ENCODE results near the gene CMTM7. TPM values are rescaled to one million over a fixed set of nuclear protein-coding genes. Genes with fewer than 3 reads are reported as not detected.

The CMTM7 gene
- total and polyA plus RNA-seq, 9 of the 15 experiments (the other 6 are each of a cell fraction or from before 2014, with no cell fraction given): 0.03 to 1.6 (median 0.42) TPM; not detected in 4

DNA sequence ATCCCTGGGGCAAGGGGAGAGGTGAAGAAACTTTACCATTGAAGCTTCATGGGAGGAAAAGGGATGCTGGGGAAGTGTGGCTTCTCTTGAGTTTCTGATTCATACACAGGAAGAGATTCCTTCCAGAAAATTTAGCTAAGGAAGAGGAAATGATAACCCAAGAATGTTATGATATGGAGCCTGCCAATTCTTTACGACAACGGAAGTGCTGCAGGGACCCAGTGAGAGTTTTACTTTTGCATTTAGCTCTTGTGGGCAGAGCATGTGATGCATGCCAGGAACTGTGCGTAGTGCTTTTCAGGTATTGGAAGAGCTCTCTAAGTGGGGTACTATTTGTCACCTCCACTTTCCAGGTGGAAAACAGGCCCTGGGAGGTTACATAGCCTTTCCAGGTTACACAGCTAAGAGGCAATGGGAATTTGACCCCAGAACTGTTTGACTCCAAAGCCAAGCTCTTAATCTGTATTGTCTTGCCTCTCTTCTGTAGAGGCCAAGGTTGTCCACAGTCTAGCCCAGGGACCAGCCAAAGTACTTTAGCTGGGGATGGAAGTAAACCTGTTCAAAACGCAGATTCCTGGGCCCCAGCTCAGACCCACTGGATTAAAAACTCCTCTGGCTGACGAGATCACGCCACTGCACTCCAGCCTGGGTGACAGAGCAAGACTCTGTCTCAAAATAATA, 23.0 kb downstream of the CMTM7 start:
- CTCF ChIA-PET (ENCODE audit: low intra/inter-chr PET ratio): no interaction called here
- Histone ChIP-seq H3K4me1 (replicated peaks in 1 of 2; ENCODE audit: control insufficient read depth in 2 of 2, insufficient read depth in 2 of 2, low read length in 2 of 2) (no peaks in the 10 kb centered on the region), H3K27ac (ENCODE audit: extremely low read depth, low read depth, low read length) (no peak overlapping the region), H3K36me3 (ENCODE audit: control insufficient read depth, insufficient read depth, low read length) (no peaks in the 10 kb centered on the region), H4K20me1 (replicated peaks; ENCODE audit: control insufficient read depth, insufficient read depth, low read length) (no peaks in the 10 kb centered on the region), H3K9me3 (replicated peaks; ENCODE audit: control insufficient read depth, insufficient read depth, low read depth, low read length) (no peaks in the 10 kb centered on the region), H3K4me3 (no peak overlapping the region), H3K4me2 (ENCODE audit: insufficient read depth, low read length) (no peak overlapping the region), H3K79me2 (ENCODE audit: control insufficient read depth, insufficient read depth, low read length) (no peaks in the 10 kb centered on the region), H2AFZ (ENCODE audit: low read depth, low read length) (no peak overlapping the region), H3K9me1 (ENCODE audit: control insufficient read depth, insufficient read depth, low read length) (no peaks in the 10 kb centered on the region), H3K27me3 (ENCODE audit: control insufficient read depth in 2 of 2, insufficient read depth in 2 of 2, low read length in 2 of 2) (peaks cover 18 to 28% of the 10 kb centered on the region in 2 experiments; a peak in 4 of 5 replicates), H3K9ac (ENCODE audit: insufficient read depth in 1 of 2, low read depth in 2 of 2, low read length in 2 of 2) (no peak overlapping the region)
- TF ChIP-seq ZNF766 (CRISPR knock-in tag; conservative IDR thresholded peaks at IDR 0.05) (no peak), SETDB1 (IDR thresholded peaks at IDR 0.05; ENCODE audit: low read length) (no peak), ZNF354B (CRISPR knock-in tag; IDR thresholded peaks at IDR 0.05) (no peak), SUPT5H (IDR thresholded peaks at IDR 0.05) (no peak), SNIP1 (IDR thresholded peaks at IDR 0.05; ENCODE audit: low read depth) (no peak), PPARD (CRISPR knock-in tag; IDR thresholded peaks at IDR 0.05) (no peak), PHB (CRISPR knock-in tag; IDR thresholded peaks at IDR 0.05) (no peak), ZNF408 (CRISPR knock-in tag; IDR thresholded peaks at IDR 0.05; ENCODE audit: low read depth) (no peak), HMBOX1 (IDR thresholded peaks at IDR 0.05) (no peak), NCOA6 (IDR thresholded peaks at IDR 0.05) (no peak), SRSF1 (IDR thresholded peaks at IDR 0.05; ENCODE audit: low read depth, low read length) (no peak), HLTF (IDR thresholded peaks at IDR 0.05) (no peak)
- TF ChIP-seq, protein P1, sequence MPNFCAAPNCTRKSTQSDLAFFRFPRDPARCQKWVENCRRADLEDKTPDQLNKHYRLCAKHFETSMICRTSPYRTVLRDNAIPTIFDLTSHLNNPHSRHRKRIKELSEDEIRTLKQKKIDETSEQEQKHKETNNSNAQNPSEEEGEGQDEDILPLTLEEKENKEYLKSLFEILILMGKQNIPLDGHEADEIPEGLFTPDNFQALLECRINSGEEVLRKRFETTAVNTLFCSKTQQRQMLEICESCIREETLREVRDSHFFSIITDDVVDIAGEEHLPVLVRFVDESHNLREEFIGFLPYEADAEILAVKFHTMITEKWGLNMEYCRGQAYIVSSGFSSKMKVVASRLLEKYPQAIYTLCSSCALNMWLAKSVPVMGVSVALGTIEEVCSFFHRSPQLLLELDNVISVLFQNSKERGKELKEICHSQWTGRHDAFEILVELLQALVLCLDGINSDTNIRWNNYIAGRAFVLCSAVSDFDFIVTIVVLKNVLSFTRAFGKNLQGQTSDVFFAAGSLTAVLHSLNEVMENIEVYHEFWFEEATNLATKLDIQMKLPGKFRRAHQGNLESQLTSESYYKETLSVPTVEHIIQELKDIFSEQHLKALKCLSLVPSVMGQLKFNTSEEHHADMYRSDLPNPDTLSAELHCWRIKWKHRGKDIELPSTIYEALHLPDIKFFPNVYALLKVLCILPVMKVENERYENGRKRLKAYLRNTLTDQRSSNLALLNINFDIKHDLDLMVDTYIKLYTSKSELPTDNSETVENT (CRISPR knock-in tag; IDR thresholded peaks at IDR 0.05): no peak
- TF ChIP-seq, protein P2, sequence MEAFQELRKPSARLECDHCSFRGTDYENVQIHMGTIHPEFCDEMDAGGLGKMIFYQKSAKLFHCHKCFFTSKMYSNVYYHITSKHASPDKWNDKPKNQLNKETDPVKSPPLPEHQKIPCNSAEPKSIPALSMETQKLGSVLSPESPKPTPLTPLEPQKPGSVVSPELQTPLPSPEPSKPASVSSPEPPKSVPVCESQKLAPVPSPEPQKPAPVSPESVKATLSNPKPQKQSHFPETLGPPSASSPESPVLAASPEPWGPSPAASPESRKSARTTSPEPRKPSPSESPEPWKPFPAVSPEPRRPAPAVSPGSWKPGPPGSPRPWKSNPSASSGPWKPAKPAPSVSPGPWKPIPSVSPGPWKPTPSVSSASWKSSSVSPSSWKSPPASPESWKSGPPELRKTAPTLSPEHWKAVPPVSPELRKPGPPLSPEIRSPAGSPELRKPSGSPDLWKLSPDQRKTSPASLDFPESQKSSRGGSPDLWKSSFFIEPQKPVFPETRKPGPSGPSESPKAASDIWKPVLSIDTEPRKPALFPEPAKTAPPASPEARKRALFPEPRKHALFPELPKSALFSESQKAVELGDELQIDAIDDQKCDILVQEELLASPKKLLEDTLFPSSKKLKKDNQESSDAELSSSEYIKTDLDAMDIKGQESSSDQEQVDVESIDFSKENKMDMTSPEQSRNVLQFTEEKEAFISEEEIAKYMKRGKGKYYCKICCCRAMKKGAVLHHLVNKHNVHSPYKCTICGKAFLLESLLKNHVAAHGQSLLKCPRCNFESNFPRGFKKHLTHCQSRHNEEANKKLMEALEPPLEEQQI (IDR thresholded peaks at IDR 0.05): no peak
- DNase-seq (ENCODE audit: extremely low read depth in 1 of 4, low spot score in 3 of 4): no peak
- FAIRE-seq: no peak
- intact Hi-C loops (cut with micrococcal nuclease) (no loop called here), in situ Hi-C loops (cut with MboI) (no loop called here)
- no TSS peak for BruUV-seq (replicated peaks)
- ATAC-seq: no peak
- POLR2A ChIA-PET: interaction anchor here (1.0 kb wide), 1 partner anchor 9 kb away, joined by 5 read pairs; no protein-coding TSS in a partner anchor
- WGBS (ENCODE audit: insufficient coverage, low coverage, missing lambda C conversion rate): 0% methylated on average over 6 of the region's 6 CpGs

All from K562 (cell line).